Heart right ventricle (tissue), 16 donors: ENCODE data around the gene PYGO2. TPM values are rescaled to one million over a fixed set of nuclear protein-coding genes. Genes with fewer than 3 reads are reported as not detected.
"Not testable (repeated sequence)": the region's sequence is repeated elsewhere in the genome, so short reads cannot be mapped to it uniquely, and the experiment has no call there.

Source experiments
- ATAC-seq, 8 donors: fragments of 200-7000 bp; cut with Tn5 transposase; one replicate each; pipeline ENCODE4 v1.9.1; 2020; ENCODE audit warnings: mild to moderate bottlenecking in 8 of 8, moderate library complexity in 8 of 8, moderate number of reproducible peaks in 1 of 8
- DNase-seq, 2 donors: peaks; one replicate each; pipeline ENCODE4 v3.0.0-alpha.2; 2020
- H3K27ac ChIP-seq, 10 donors: fragments of 200-600 bp; sonication (generic) in 2 of 10; one replicate each; pipeline versions ENCODE4 v1.5.0 to v1.8.0; 2020 to 2022; ENCODE audit warnings: mild to moderate bottlenecking in 3 of 10
- H3K27me3 ChIP-seq, 7 donors: fragments of 200-600 bp; one replicate each; pipeline ENCODE4 v1.8.0; 2021 to 2022; ENCODE audit warnings: mild to moderate bottlenecking in 2 of 7
- H3K36me3 ChIP-seq, 9 donors: fragments of 200-600 bp; sonication (generic) in 1 of 9; one replicate each; pipeline versions ENCODE4 v1.5.0 to v1.8.0; 2020 to 2022; ENCODE audit warnings: mild to moderate bottlenecking in 2 of 9
- H3K4me1 ChIP-seq, 9 donors: fragments of 200-600 bp; sonication (generic) in 1 of 9; one replicate each; pipeline versions ENCODE4 v1.5.0 to v1.8.0; 2020 to 2022; ENCODE audit warnings: mild to moderate bottlenecking in 4 of 9
- H3K4me3 ChIP-seq, 10 donors: fragments of 200-600 bp; sonication (generic) in 2 of 10; one replicate each; pipeline versions ENCODE4 v1.5.0 to v1.8.0; 2020 to 2022; ENCODE audit warnings: mild to moderate bottlenecking in 7 of 10, moderate library complexity in 2 of 10
- H3K9me3 ChIP-seq, 11 donors: fragments of 200-600 bp in 10 of 11; sonication (generic) in 2 of 11; one replicate each; pipeline versions ENCODE4 v1.5.0 to v1.8.0; 2013 to 2022; ENCODE audit warnings: mild to moderate bottlenecking in 2 of 11, control low read depth in 1 of 11, moderate library complexity in 1 of 11
- CTCF ChIP-seq, 9 donors: fragments of 200-600 bp; sonication (generic) in 2 of 9; IDR thresholded peaks; one replicate each; pipeline versions ENCODE4 v1.5.0 to v1.8.0; 2021 to 2022; ENCODE audit warnings: antibody characterized with exemption in 9 of 9, mild to moderate bottlenecking in 5 of 9, moderate library complexity in 1 of 9
- WGBS, 2 donors: extraction: QIAGEN DNeasy Blood & Tissue Kit; methylation state at CpG; one replicate each; pipeline ENCODE4 v1.1.7; 2013; ENCODE audit warnings: inconsistent platforms in 1 of 2; 5-methylcytosine and 5-hydroxymethylcytosine counted together
- intact Hi-C, 10 donors: fragments of 100-400 bp; cut with DNase I; formaldehyde crosslinking; loops; one replicate each; pipeline versions ENCODE4 v1.11.1 to v1.14.2; 2022
- polyA plus RNA-seq, 2 donors: library from polyadenylated mRNA; stranded (reverse); fragments of 200-250 nt; gene quantifications; one replicate each; pipeline ENCODE4 v1.2.3, GENCODE V29; 2013
- total RNA-seq, 10 donors: library from RNA; stranded (reverse); fragmentation: NEBNext Ultra II Directional in 3 of 10; extraction: Animal tissue kit (Norgen Biotek cat#: 25700) in 3 of 10; gene quantifications; one replicate each; pipeline versions ENCODE4 v1.2.1 to v1.2.4, GENCODE V29; 2021 to 2023
- donor health status: Arrhythmogenic right ventricular cardiomyopathy.
- donor health status: ischemic (EF 13 %, LVEDD 7.1; RV severe dilation, severe dysfunction).
- donor health status: healthy with polysubstance abuse.
- donor health status: DM: no; HTN: yes; CAD: no.
- donor health status: DM: no; HTN: no; CAD: no.
- donor health status: ischemic (EF 25% LVEDD 6.9; RV normal size, moderate dysfunction).
- donor health status: ischemic (EF 25% LVEDD 5.7; RV mildly dilated, moderate dysfunction).
- donor health status: healthy.
- donor health status: DM: yes; HTN: yes; CAD: no.
- donor health status: Ischemic cardiomyopathy.
- donor health status: ischemic (EF 35%, LVEDD 5.7; RV mildly dilated, moderate dysfunction).
- donor health status: nonischemic (EF 11% LVEDD 7.7; RV severe dilation, severe dysfunction).
- donor health status: DM: yes; HTN: yes; CAD: no.
- donor health status: PGD.
- donor health status: ischemic (EF 29% LVEDD 5.4; RV normal size, mild dysfunction).
- donor health status: nonischemic (EF 23%, LVEDD 6.1; RV moderate dilation, normal function).

Gene PYGO2
- total and polyA plus RNA-seq, 12 donors, result 8.8 to 18.0 (median 13.8) TPM

GRCh38 chr1:154988058-154988954 is 26.7 kb upstream of the PYGO2 start:
- peaks cover 3 to 18% (median 11%) of the 10 kb centered on the region in 9 donors for H3K4me1 ChIP-seq
- ATAC-seq (no peak), DNase-seq (no peak)
- H3K27me3 ChIP-seq, result no peaks in the 10 kb centered on the region
- 87% methylated on average over 17 of the region's 17 CpGs for WGBS, 2 donors
- no peak overlapping the region for H3K27ac ChIP-seq
- intact Hi-C loops, result no loop called here
- peak in 1 of 9 donors; percentile 17 for TF ChIP-seq CTCF (IDR thresholded peaks at IDR 0.05)
- no peak overlapping the region for H3K4me3 ChIP-seq
- H3K9me3 ChIP-seq, result no peaks in the 10 kb centered on the region
- peaks cover 0 to 68% (median 12%) of the 10 kb centered on the region in 9 donors for H3K36me3 ChIP-seq

- peak in 1 of 8 donors; percentile 22 for ATAC-seq
- H3K4me1 ChIP-seq, result peaks cover 6 to 24% (median 15%) of the 10 kb centered on the region in 9 donors
- H3K27ac ChIP-seq, result no peak overlapping the region
- 65 to 71% methylated on average over 6 of the region's 6 CpGs for WGBS, 2 donors
- H3K27me3 ChIP-seq, result no peaks in the 10 kb centered on the region
- intact Hi-C loops, result no loop called here
- no peak overlapping the region for H3K4me3 ChIP-seq
- TF ChIP-seq CTCF (IDR thresholded peaks at IDR 0.05), result no peak
- DNase-seq, result no peak
- peaks cover 0 to 59% (median 12%) of the 10 kb centered on the region in 9 donors for H3K36me3 ChIP-seq
- H3K9me3 ChIP-seq, result no peaks in the 10 kb centered on the region
Observed at GRCh38 chr1:154987326-154987725, 25.7 kb upstream of the PYGO2 start.

- 93 to 98% methylated on average over 4 of the region's 4 CpGs for WGBS, 2 donors
- DNase-seq, H3K4me3 ChIP-seq, ATAC-seq, H3K9me3 ChIP-seq, H3K27me3 ChIP-seq, intact Hi-C loops, H3K27ac ChIP-seq: not testable (repeated sequence)
- peaks cover 7 to 28% (median 17%) of the 10 kb centered on the region in 9 donors for H3K4me1 ChIP-seq
- H3K36me3 ChIP-seq, result peaks cover 0 to 59% (median 12%) of the 10 kb centered on the region in 9 donors
Observed at GRCh38 chr1:154986736-154987135, 25.2 kb upstream of the PYGO2 start.

GRCh38 chr1:154983776-154984466 is 22.3 kb upstream of the PYGO2 start:
- H3K27ac ChIP-seq, result peak overlapping the region in 9 of 10 donors; percentile 41 to 87 (median 77)
- H3K36me3 ChIP-seq, result peaks cover 0 to 42% (median 7%) of the 10 kb centered on the region in 9 donors
- ATAC-seq, result no peak
- no peak for TF ChIP-seq CTCF (IDR thresholded peaks at IDR 0.05)
- H3K27me3 ChIP-seq, result no peaks in the 10 kb centered on the region
- WGBS, 2 donors, result 14 to 18% methylated on average over 17 of the region's 17 CpGs
- peaks cover 7 to 28% (median 17%) of the 10 kb centered on the region in 9 donors for H3K4me1 ChIP-seq
- no peak for DNase-seq
- peak overlapping the region; percentile 48 to 81 (median 71) for H3K4me3 ChIP-seq
- no peaks in the 10 kb centered on the region for H3K9me3 ChIP-seq
- intact Hi-C loops, result loop anchor here in 2 of 10 donors (1.0 to 2.0 kb wide), 2 partner anchors 9 to 15 kb away; no protein-coding TSS in a partner anchor
